GM18867 (cell line): ENCODE data around the gene HCN1.
"Not testable (repeated sequence)": the region's sequence is repeated elsewhere in the genome, so short reads cannot be mapped to it uniquely, and the experiment has no call there.

Experiments used
- ATAC-seq: cut with Tn5 transposase; IDR thresholded peaks from one replicate; pipeline ENCODE4 v1.9.1; 2021; ENCODE audit warnings: mild to moderate bottlenecking, moderate library complexity; ENCODE audit not compliant: unreplicated experiment

HCN1 gene

DNA sequence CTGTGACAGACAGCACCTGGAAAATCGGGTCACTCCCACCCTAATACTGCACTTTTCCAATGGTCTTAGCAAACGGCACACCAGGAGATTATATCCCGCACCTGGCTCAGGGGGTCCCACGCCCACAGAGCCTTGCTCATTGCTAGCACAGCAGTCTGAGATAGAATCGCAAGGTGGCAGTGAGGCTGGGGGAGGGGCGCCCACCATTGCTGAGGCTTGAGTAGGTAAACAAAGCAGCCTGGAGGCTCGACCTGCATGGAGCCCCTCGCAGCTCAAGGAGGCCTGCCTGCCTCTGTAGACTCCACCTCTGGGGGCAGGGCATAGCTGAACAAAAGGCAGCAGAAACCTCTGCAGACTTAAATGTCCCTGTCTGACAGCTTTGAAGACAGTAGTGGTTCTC lies 383.6 kb downstream of the HCN1 start:
- not testable (repeated sequence) for ATAC-seq

- ATAC-seq = no peak
These were observed 400.9 kb downstream of the HCN1 start for GRCh38 chr5:45295231-45295630.

DNA sequence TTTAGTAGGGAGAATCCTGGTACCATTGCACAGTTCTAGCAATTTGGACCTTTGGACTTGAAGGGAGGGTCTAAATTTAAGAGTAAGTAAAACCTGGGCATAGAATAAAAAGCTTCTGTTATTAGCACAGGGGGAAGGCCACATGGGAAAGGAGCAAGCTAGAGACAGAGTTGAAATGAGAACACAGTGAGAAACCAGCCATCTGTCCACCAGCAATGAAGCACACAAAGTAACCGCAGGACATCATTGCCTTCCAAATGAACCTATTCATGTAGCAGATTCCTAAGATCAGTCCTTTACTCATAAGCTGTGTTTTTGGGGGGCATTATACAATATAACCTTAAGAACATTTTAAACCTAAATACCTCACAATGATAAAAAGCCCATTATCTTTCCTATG lies 407.4 kb downstream of the HCN1 start:
- no peak for ATAC-seq

DNA sequence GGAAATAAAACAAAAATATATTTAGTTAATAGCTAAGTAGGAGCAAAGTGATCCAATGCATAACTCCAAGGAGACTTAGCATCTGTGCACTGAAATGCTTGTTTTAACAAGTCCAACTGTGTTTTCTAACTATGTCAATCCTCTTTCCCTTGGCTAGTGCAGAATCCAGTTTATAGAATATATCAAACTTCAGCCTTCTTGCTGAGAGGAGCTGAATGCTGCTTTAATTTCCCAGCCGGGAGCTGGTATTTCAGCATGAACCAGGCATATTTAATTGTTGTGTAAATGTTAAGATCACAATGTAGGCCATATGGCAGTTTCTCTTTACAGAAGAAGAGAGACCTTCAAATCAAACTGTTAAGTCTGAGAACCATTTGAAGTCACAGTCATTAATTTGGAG lies 411.7 kb downstream of the HCN1 start:
- ATAC-seq = no peak

- ATAC-seq = no peak
These were observed 415.1 kb downstream of the HCN1 start for GRCh38 chr5:45281081-45281480.

GRCh38 chr5:45279109-45279508 lies 417.1 kb downstream of the HCN1 start:
- ATAC-seq = no peak

- ATAC-seq = no peak
These were observed 418.3 kb downstream of the HCN1 start for GRCh38 chr5:45277860-45278259.

DNA sequence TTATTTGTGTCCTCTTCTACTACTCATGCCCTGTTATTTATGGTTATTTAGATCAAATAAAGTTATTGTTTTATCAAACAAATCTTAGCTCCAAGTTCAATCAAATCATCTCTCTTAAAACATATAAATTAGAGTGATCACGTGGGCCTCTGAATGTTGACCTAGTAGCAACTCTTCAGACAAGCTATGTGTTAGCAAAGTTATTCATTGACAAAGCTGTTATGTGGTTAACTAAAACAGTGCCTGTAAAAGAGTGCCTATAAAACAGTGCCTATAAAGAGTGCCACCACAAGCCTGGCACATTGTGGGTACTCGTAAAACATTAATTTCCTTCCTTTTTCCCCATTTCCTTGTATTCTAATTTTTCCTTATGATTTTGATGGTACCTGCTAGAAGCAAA lies 421.9 kb downstream of the HCN1 start:
- no peak for ATAC-seq

DNA sequence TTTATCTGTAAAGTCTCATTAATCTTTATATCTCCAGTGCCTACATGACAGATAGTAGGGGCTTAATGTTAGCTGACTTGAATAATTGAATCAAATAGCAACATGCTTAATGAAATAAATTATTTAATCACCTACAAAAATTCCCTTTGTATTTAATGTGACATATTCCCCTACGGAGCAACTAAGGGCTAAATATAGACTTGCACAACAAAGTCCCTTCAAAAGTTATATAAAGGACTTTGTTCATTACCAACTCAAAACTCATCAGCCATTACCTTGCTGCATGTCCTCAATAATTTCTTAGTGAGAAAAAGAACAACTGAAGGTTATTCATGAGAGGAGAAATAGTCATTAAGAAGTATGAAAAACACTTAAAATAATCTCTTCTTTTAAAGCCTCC lies 424.6 kb downstream of the HCN1 start:
- no peak for ATAC-seq

DNA sequence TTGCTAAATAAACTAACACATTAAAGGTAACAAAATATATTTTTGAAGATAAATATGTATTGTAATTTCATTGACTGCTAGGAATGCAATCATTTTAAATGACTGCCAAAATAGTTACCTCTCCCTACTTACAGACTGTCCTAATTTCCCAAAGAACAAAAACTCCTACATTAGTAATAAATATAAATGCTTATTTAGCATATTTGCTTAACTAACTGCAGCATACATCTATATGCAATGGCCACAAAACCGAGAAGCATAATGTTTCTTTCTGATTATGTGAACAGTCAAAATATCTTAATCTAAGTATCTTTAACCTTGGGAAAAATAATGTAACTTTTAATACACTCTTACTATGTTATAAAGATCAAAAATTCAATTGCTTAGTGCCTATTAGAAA lies 431.7 kb downstream of the HCN1 start:
- no peak for ATAC-seq

- no peak for ATAC-seq
These were observed 434.1 kb downstream of the HCN1 start for GRCh38 chr5:45262061-45262590.

- ATAC-seq = no peak
These were observed 435.1 kb downstream of the HCN1 start for GRCh38 chr5:45261125-45261524.

- ATAC-seq = no peak
These were observed 435.9 kb downstream of the HCN1 start for GRCh38 chr5:45260292-45260691.

DNA sequence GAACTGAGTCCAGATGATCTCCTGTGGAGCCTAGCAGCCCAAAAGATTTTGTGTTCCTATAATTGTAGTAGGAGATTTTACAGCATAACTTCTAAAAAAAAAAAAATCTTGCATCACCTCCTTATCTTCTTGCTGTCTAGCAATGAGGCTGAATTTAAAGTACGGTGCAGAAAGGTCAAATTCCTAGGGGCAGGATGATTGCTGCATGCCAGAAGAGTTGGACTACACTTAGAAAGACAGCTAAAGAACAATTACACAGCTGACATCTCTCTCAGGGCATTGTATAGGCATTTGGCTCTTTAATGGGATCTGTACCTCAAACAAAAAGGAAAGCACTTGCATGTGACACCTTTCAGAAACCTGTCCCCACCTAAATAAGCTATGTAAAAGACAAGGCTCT lies 443.2 kb downstream of the HCN1 start:
- no peak for ATAC-seq

- no peak for ATAC-seq
These were observed 443.6 kb downstream of the HCN1 start for GRCh38 chr5:45252541-45252940.

DNA sequence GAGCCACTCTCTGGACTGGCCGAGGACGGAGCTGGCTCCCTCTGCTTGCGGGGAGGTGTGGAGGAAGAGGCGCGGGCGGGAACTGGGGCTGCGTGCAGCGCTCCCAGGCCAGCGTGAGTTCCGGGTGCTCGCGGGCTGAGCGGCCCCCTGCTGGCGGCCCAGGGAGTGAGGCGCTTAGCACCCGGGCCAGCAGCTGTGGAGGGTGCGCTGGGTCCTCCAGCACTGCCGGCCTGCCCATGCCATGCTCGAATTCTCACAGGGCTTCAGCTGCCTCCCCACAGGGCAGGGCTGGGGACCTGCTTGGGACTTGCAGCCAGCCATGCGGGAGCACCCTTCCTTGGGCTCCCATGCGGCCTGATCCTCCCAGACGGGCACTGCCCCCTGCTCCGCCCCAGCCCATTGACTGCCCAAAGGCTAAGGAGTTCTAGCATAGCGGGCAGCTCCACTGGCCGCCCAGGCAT lies 470.6 kb downstream of the HCN1 start:
- ATAC-seq = no peak

DNA sequence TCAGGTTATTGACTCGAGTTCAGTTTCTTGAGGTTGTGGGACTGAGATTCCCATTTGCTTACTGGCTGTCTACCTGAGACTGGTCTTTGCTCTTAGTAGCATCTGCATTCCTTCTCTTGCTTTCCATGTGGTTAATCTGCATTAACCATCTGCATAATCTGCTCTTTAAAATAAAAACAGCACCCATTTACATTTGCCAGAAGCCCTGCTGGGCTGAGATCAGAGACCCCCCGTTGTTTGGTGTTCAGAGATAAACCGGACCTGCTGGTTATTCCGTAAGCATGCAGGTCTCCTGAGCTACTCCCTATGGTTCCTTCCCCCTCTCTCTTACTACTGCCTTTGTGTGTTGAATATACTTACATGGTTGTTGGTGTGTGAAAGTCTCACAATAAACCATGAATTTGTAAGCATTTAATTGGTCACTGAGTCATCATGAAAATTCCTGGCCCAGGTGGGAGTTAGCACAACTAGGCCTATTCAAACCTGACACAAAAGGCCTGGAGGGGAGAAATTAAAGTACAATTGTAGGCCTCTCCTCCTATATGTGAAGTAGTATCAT lies 490.7 kb downstream of the HCN1 start:
- no peak for ATAC-seq
